HEK293T (cell line): Measurements from ENCODE around the gene RIPK3.
"Not testable (repeated sequence)": the region's sequence is repeated elsewhere in the genome, so short reads cannot be mapped to it uniquely, and the experiment has no call there.

Experiments
- CTCF ChIA-PET: fragments of 350-600 bp; formaldehyde crosslinking; extraction: SDS; loops from one replicate; lab custom pipeline; 2021; ENCODE audit warnings: antibody characterized with exemption, inconsistent platforms; lab: Yijun Ruan, JAX
- POLR2A ChIA-PET: fragments of 350-600 bp; formaldehyde crosslinking; extraction: SDS; loops from one replicate; lab custom pipeline; 2020; ENCODE audit warnings: antibody characterized with exemption, inconsistent platforms; lab: Yijun Ruan, JAX
- DNase-seq: peaks from one replicate; pipeline ENCODE4 v3.0.0; 2012; ENCODE audit warnings: mixed read lengths; ENCODE audit errors: extremely low spot score
- ARNT ChIP-seq: fragments of 450-650 bp; IDR thresholded peaks from 2 replicates; pipeline ENCODE4 v1.6.1; 2017; ENCODE audit warnings: mild to moderate bottlenecking
- BHLHE40 ChIP-seq: fragments of 450-650 bp; IDR thresholded peaks from 2 replicates; pipeline ENCODE4 v1.6.1; 2016; ENCODE audit warnings: mild to moderate bottlenecking, moderate library complexity, borderline replicate concordance
- CTBP1 ChIP-seq: fragments of 450-650 bp; IDR thresholded peaks from 2 replicates; pipeline ENCODE4 v1.6.1; 2016; ENCODE audit warnings: borderline replicate concordance
- ELF4 ChIP-seq: fragments of 450-650 bp; IDR thresholded peaks from 2 replicates; pipeline ENCODE4 v1.6.1; 2017; ENCODE audit warnings: antibody characterized with exemption
- FOXA1 ChIP-seq: fragments of 450-650 bp; IDR thresholded peaks from 2 replicates; pipeline ENCODE4 v1.6.1; 2016; ENCODE audit warnings: mild to moderate bottlenecking
- FOXK2 ChIP-seq: fragments of 450-650 bp; IDR thresholded peaks from 2 replicates; pipeline ENCODE4 v1.6.1; 2016; ENCODE audit warnings: mild to moderate bottlenecking
- FOXM1 ChIP-seq: fragments of 450-650 bp; IDR thresholded peaks from 2 replicates; pipeline ENCODE4 v1.6.1; 2017; ENCODE audit warnings: mild to moderate bottlenecking, borderline replicate concordance
- HDGF ChIP-seq: fragments of 450-650 bp; IDR thresholded peaks from 2 replicates; pipeline ENCODE4 v1.6.1; 2017; ENCODE audit warnings: antibody characterized with exemption, borderline replicate concordance
- L3MBTL2 ChIP-seq: fragments of 450-650 bp; conservative IDR thresholded peaks from 2 replicates; pipeline ENCODE4 v1.6.1; 2016; ENCODE audit warnings: mild to moderate bottlenecking
- LEF1 ChIP-seq: fragments of 450-650 bp; IDR thresholded peaks from 2 replicates; pipeline ENCODE4 v1.6.1; 2017; ENCODE audit warnings: mild to moderate bottlenecking, borderline replicate concordance
- NFRKB ChIP-seq: fragments of 450-650 bp; IDR thresholded peaks from 2 replicates; pipeline ENCODE4 v1.6.1; 2016; ENCODE audit warnings: mild to moderate bottlenecking, moderate library complexity
- SP1 ChIP-seq: fragments of 450-650 bp; IDR thresholded peaks from 2 replicates; pipeline ENCODE4 v1.6.1; 2017
- SUZ12 ChIP-seq: fragments of 450-650 bp; IDR thresholded peaks from 2 replicates; pipeline ENCODE4 v1.6.1; 2016; ENCODE audit warnings: mild to moderate bottlenecking
- TARDBP ChIP-seq: fragments of 450-650 bp; IDR thresholded peaks from 2 replicates; pipeline ENCODE4 v1.6.1; 2016
- ZNF384 ChIP-seq: fragments of 450-650 bp; IDR thresholded peaks from 2 replicates; pipeline ENCODE4 v1.6.1; 2016
- TF ChIP-seq, protein P1 (sequence below): fragments of 450-650 bp; IDR thresholded peaks from 2 replicates; pipeline ENCODE4 v1.6.1; 2016

Gene RIPK3

DNA sequence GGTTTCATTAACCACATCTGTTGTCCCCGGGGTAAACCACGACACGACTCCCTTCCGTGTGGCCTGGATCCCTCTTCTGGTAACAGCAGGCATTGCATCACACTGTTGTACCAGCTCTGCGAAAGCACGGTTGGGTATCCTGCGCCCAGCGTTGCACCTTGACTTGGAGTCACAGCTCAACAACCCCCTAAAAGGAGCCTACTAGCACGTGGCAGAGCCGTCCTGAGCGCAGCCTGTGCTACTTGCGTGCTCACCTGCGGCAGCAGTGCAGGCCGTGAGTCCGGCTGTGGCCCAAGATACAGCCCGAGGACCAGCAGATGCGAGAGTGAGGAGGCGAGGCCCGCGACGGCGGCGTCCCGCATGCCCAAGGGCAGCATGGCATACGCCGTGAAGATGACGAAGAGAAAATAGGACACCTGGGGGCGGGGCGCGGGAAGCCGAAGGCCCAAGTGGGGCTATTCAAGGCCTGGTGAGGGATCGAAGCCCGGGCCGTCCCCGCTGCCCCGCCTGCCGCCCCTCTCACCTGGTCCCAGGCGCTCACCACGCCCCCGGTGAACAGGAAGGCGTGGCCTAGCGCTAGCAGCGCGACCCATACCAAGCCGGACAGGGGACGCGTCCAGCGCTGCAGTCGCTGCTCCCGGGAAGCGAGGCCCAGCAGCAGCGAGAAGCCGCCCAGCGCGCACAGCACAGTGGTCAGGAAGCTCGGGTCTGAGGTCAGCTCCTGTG is 7.4 kb downstream of the RIPK3 start:
- peak; percentile 71 for DNase-seq
- ChIA-PET POLR2A (interaction anchor here (0.9 to 2.0 kb wide), 9 partner anchors 34 to 109 kb away, joined by 3 to 37 read pairs (median 4); partner anchors contain the start of genes KHNYN and TINF2), CTCF (interaction anchor here (0.6 to 9.6 kb wide), 16 partner anchors 11 to 111 kb away, joined by 3 to 145 read pairs (median 5); partner anchors contain the start of genes CBLN3, CIDEB, DHRS1 and KHNYN)
- TF ChIP-seq, protein P1, sequence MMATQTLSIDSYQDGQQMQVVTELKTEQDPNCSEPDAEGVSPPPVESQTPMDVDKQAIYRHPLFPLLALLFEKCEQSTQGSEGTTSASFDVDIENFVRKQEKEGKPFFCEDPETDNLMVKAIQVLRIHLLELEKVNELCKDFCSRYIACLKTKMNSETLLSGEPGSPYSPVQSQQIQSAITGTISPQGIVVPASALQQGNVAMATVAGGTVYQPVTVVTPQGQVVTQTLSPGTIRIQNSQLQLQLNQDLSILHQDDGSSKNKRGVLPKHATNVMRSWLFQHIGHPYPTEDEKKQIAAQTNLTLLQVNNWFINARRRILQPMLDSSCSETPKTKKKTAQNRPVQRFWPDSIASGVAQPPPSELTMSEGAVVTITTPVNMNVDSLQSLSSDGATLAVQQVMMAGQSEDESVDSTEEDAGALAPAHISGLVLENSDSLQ = no peak
- no peak for TF ChIP-seq FOXM1
- no peak for TF ChIP-seq FOXA1
- no peak for TF ChIP-seq TARDBP
- no peak for TF ChIP-seq L3MBTL2
- no peak for TF ChIP-seq CTBP1
- no peak for TF ChIP-seq LEF1
- no peak; the same call in 1 of the 2 replicates for TF ChIP-seq ZNF384
- no peak for TF ChIP-seq ARNT
- no peak for TF ChIP-seq BHLHE40
- TF ChIP-seq ELF4 = no peak
- no peak for TF ChIP-seq NFRKB
- no peak for TF ChIP-seq FOXK2

DNA sequence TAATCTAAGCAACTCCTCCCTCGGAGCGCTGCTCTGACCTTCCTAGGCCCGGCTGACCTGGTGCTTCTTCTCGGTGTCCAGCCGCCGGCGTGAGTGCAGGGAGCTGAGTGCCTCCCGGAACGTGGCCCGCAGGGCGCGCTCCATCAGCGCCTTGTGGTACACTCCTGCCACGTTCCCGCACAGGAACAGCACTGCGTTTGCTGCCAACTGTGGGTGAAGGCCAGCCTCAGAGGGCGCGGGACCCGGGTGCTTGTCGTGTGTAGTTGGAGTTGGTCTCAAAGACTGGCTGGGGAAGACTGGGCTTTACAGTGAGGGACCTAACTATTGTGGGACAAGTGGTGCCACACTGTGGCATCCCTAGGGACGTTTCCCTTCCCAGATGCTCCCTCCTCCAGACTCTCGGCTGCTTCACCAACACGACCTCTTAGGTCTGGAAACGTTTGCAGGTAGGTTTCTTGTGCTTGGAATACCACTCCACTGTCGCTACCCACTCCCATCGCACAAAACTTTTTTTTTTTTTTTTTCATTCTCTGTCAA is 8.0 kb downstream of the RIPK3 start:
- CTCF ChIA-PET = interaction anchor here (0.6 to 9.6 kb wide), 5 partner anchors 32 to 105 kb away, joined by 3 to 145 read pairs (median 4); partner anchors contain the start of genes CBLN3, DHRS1, KHNYN and NOP9
- POLR2A ChIA-PET = interaction anchor here (0.9 to 2.0 kb wide), 6 partner anchors 35 to 110 kb away, joined by 4 to 8 read pairs (median 4); partner anchors contain the start of gene KHNYN
- no peak for DNase-seq
- TF ChIP-seq BHLHE40 = no peak
- 0 out of 2 replicates have a peak, but pooled peaks have one; percentile 58 for TF ChIP-seq ZNF384

DNA sequence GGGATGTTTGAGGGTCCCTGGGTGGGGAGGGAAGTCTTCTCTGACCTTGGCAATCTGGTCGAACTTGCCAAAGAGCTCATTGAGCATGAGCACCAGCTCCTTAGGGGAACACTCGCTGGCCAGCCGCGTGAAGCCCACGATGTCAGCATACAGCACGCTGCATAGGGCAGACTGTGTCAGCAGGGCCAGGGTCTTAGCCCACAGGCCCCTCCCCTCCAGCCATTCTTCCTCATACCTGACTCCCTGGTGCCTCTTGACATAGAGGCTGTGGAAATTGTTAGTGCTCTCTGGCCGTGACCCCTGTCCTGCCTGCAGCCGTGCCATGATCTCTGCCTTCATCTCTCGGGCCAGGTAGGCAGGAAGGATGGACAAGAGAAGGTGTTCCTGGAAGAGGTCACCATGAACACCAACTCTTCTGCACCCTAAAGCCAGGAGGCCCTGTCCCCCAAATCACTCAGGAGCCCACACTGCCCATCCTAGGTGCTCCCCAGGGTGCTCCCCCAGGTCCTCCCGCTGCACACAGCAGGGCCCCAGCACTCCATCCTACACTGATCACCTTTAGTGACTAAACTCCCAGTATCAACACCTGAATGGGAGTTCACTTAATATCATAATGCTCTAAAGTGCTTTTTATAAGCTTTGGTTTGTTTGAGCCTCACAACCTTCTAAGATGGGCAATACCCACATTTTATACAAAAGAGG is 8.7 kb downstream of the RIPK3 start:
- CTCF ChIA-PET = interaction anchor here (0.6 to 9.6 kb wide), 4 partner anchors 32 to 99 kb away, joined by 3 to 145 read pairs (median 3); partner anchors contain the start of genes CBLN3, DHRS1, KHNYN and NOP9
- no peak for DNase-seq
- POLR2A ChIA-PET = interaction anchor here (0.9 to 2.0 kb wide), 4 partner anchors 101 to 111 kb away, joined by 3 to 5 read pairs (median 4); no protein-coding TSS in a partner anchor
- TF ChIP-seq, protein P1 = no peak
- TF ChIP-seq SP1 = no peak
- no peak for TF ChIP-seq HDGF
- TF ChIP-seq NFRKB = no peak
- TF ChIP-seq SUZ12 = no peak
- TF ChIP-seq ELF4 = no peak
- TF ChIP-seq LEF1 = no peak
- no peak for TF ChIP-seq TARDBP
- TF ChIP-seq CTBP1 = no peak
- no peak for TF ChIP-seq FOXM1
- no peak for TF ChIP-seq BHLHE40
- no peak for TF ChIP-seq L3MBTL2
- no peak for TF ChIP-seq FOXK2
- no peak for TF ChIP-seq ARNT
- no peak for TF ChIP-seq ZNF384
- no peak for TF ChIP-seq FOXA1

DNA sequence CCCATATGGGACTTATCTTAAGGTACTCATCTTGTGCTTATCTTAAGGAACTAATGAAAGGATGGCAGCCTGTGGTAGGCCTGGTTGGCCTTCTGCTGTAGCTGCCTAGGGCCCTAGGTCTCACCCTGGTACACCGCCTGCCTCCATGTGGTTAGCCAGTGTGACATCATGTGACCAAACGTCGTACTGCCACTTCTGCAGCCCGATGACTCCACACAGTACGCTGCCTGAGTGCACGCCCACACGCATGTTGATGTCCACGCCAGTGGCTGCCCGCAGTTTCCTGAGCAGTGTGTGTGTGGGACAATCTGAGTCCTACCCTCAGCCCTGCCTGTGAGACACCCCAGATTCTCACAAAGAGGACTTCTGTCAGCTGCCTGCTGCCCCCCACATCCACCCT is 10.1 kb downstream of the RIPK3 start:
- ChIA-PET CTCF (interaction anchor here (9.6 kb wide), 1 partner anchor 101 kb away, joined by 145 read pairs; the partner anchor contains the start of genes CBLN3 and KHNYN), POLR2A (no interaction called here)
- DNase-seq = no peak
- TF ChIP-seq SUZ12 (no peak), LEF1 (no peak), CTBP1 (no peak), ELF4 (no peak), FOXA1 (no peak), SP1 (no peak), BHLHE40 (no peak), FOXK2 (no peak), L3MBTL2 (no peak), ZNF384 (no peak), FOXM1 (no peak)
- TF ChIP-seq, protein P1 = no peak

DNA sequence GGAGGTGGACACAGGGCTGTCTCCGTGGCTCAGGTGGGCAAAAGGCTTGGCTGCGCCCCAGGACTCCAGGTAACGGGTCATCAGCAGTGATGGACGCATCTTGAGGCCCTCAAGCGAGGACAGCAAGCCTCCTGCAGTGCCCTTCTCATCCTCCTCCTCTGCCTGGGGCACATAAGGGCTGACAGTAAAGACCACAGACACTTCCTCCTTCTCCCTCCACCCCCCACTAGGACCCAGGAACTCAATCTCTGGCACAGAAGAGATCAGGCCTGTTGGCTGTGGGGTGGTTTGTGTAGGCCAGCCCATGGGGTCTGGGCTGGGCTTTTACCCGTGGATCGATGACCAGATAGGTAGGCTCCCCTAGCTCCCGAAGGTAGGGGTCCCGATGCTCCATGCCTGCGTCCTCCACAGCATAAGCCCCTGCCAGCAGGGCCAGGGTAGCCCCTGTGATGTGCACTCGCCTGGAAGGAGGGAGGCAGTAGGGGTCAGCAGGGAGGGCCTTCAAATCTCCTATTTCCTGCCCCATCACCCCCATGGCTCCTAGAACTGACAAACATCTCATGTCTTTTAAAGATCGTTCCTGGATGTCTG is 10.6 kb downstream of the RIPK3 start:
- DNase-seq = no peak
- ChIA-PET CTCF (interaction anchor here (1.5 to 9.6 kb wide), 2 partner anchors 101 to 107 kb away, joined by 10 to 145 read pairs; partner anchors contain the start of genes CBLN3 and KHNYN), POLR2A (interaction anchor here (1.0 kb wide), 1 partner anchor 101 kb away, joined by 4 read pairs; the partner anchor contains the start of genes CBLN3 and KHNYN)
- TF ChIP-seq CTBP1 (no peak), L3MBTL2 (no peak), ELF4 (no peak), TARDBP (no peak), FOXK2 (no peak), SP1 (no peak), HDGF (no peak), LEF1 (no peak), SUZ12 (no peak), ARNT (no peak), ZNF384 (no peak), FOXM1 (no peak), FOXA1 (no peak)
- TF ChIP-seq, protein P1 = no peak

DNA sequence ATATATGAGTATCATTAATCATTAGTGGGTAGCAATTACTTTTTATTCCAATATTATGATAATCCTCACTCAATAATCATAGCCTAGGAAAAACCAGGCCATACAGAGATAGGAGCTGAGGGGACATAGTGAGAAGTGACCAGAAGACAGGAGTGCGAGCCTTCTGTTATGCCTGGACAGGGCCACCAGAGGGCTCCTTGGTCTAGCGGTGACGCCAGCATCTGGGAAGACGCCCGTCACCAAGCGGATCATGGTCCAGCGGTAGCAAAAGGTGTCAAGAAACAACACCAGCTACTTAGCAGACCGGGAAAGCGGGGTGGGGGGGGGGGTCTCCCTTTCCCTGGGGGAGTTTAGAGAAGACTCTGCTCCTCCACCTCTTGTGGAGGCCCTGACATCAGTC is 11.9 kb downstream of the RIPK3 start:
- CTCF ChIA-PET = interaction anchor here (0.6 to 9.6 kb wide), 6 partner anchors 9 to 766 kb away, joined by 3 to 145 read pairs (median 3); partner anchors contain the start of genes CBLN3 and KHNYN
- POLR2A ChIA-PET = interaction anchor here (1.0 kb wide), 1 partner anchor 104 kb away, joined by 3 read pairs; no protein-coding TSS in a partner anchor
- DNase-seq = not testable (repeated sequence)
